ENCODE data around the gene SLC5A1.

DNA sequence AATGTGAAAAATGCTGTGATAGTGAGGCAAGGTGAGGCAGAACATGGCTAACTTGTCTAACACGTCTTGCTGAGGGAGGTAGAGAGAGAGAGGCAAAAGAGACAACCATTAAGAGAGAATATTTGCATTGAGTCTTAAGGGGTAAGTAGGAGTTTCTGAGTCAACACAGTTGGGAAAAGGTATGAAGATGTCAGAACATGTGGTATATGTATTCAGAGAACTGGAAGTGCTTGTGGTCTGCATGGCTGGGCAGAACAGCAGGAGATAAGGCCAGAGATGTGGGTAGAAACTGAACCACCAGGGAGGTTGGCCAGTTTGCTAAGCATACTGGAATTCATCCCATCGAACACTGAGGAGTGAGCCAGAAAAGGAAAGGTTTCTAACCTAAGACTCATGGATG, 25.0 kb upstream of the SLC5A1 start:
- TF ChIP-seq TCF12 (IDR thresholded peaks at IDR 0.05; ENCODE audit: low read depth) (no peak), EP300 (IDR thresholded peaks at IDR 0.05; ENCODE audit: borderline replicate concordance) (no peak), CEBPB (IDR thresholded peaks at IDR 0.05) (no peak), TAF1 (IDR thresholded peaks at IDR 0.05; ENCODE audit: low read depth) (no peak), ZBTB7A (IDR thresholded peaks at IDR 0.05; ENCODE audit: low read depth) (no peak), NFIC (IDR thresholded peaks at IDR 0.05) (no peak)
- TF ChIP-seq, protein P1, sequence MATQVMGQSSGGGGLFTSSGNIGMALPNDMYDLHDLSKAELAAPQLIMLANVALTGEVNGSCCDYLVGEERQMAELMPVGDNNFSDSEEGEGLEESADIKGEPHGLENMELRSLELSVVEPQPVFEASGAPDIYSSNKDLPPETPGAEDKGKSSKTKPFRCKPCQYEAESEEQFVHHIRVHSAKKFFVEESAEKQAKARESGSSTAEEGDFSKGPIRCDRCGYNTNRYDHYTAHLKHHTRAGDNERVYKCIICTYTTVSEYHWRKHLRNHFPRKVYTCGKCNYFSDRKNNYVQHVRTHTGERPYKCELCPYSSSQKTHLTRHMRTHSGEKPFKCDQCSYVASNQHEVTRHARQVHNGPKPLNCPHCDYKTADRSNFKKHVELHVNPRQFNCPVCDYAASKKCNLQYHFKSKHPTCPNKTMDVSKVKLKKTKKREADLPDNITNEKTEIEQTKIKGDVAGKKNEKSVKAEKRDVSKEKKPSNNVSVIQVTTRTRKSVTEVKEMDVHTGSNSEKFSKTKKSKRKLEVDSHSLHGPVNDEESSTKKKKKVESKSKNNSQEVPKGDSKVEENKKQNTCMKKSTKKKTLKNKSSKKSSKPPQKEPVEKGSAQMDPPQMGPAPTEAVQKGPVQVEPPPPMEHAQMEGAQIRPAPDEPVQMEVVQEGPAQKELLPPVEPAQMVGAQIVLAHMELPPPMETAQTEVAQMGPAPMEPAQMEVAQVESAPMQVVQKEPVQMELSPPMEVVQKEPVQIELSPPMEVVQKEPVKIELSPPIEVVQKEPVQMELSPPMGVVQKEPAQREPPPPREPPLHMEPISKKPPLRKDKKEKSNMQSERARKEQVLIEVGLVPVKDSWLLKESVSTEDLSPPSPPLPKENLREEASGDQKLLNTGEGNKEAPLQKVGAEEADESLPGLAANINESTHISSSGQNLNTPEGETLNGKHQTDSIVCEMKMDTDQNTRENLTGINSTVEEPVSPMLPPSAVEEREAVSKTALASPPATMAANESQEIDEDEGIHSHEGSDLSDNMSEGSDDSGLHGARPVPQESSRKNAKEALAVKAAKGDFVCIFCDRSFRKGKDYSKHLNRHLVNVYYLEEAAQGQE (IDR thresholded peaks at IDR 0.05; ENCODE audit: low read depth), result no peak

Data from Ishikawa (cell line).